DOHH2 (cell line): ENCODE measurements around the gene RPL5.

ENCODE experiments used
- H3F3A ChIP-seq: fragments of 200-600 bp; sonication (generic), shearing (Covaris generic); 2 replicates; pipeline ENCODE4 v1.6.0; 2016; ENCODE audit warnings: antibody characterized with exemption, mild to moderate bottlenecking; ENCODE audit not compliant: control insufficient read depth, insufficient read depth
- H3K27ac ChIP-seq: fragments of 200-600 bp; sonication (generic); 2 replicates; pipeline ENCODE4 v1.5.1; 2014; ENCODE audit warnings: low read depth, mild to moderate bottlenecking, low read length, moderate library complexity
- H3K27me3 ChIP-seq: fragments of 200-600 bp; sonication (generic); 2 replicates; pipeline ENCODE4 v1.6.1; 2014; ENCODE audit warnings: mild to moderate bottlenecking, low read length, mixed read lengths; ENCODE audit not compliant: control insufficient read depth
- H3K36me3 ChIP-seq: fragments of 200-600 bp; sonication (generic); 2 replicates; pipeline ENCODE4 v1.6.1; 2014; ENCODE audit warnings: mild to moderate bottlenecking, low read length, moderate library complexity, mixed read lengths; ENCODE audit not compliant: control insufficient read depth
- H3K4me1 ChIP-seq: fragments of 200-600 bp; sonication (generic); 2 replicates; pipeline ENCODE4 v1.6.1; 2014; ENCODE audit warnings: mild to moderate bottlenecking, low read length, mixed read lengths; ENCODE audit not compliant: control insufficient read depth
- H3K4me2 ChIP-seq: fragments of 200-600 bp; sonication (generic); 2 replicates; pipeline ENCODE4 v1.6.0; 2014; ENCODE audit warnings: mild to moderate bottlenecking, low read length, moderate library complexity
- H3K4me3 ChIP-seq: fragments of 200-600 bp; sonication (generic); 2 replicates; pipeline ENCODE4 v1.5.1; 2014; ENCODE audit warnings: mild to moderate bottlenecking, low read length, mixed read lengths
- H3K79me2 ChIP-seq: fragments of 200-600 bp; sonication (generic); 2 replicates; pipeline ENCODE4 v1.6.1; 2014; ENCODE audit warnings: mild to moderate bottlenecking, low read length, mixed read lengths; ENCODE audit not compliant: control insufficient read depth
- H3K9me2 ChIP-seq: fragments of 200-600 bp; sonication (generic); replicated peaks from 2 replicates; pipeline ENCODE4 v1.6.1; 2014; ENCODE audit warnings: mild to moderate bottlenecking, low read length, mixed read lengths; ENCODE audit not compliant: control insufficient read depth
- H3K9me3 ChIP-seq: fragments of 200-600 bp; sonication (generic); 2 replicates; pipeline ENCODE4 v1.6.1; 2014; ENCODE audit warnings: antibody characterized with exemption, low read length, mixed read lengths; ENCODE audit not compliant: control insufficient read depth, insufficient read depth
- H4K20me1 ChIP-seq: fragments of 200-600 bp; sonication (generic); 2 replicates; pipeline ENCODE4 v1.6.0; 2014; ENCODE audit warnings: low read depth, mild to moderate bottlenecking, antibody characterized with exemption, low read length, moderate library complexity; ENCODE audit not compliant: control insufficient read depth, insufficient read depth
- EZH2phosphoT487 ChIP-seq: fragments of 200-600 bp; sonication (generic); IDR thresholded peaks from 2 replicates; pipeline ENCODE4 v1.6.1; 2017; ENCODE audit warnings: borderline replicate concordance, mild to moderate bottlenecking, antibody characterized with exemption, low read length, moderate library complexity, mixed read lengths
- TF ChIP-seq, protein P1 (sequence below): fragments of 200-600 bp; sonication (generic); IDR thresholded peaks from one replicate; pipeline ENCODE4 v1.5.1; 2014; ENCODE audit warnings: antibody characterized with exemption, mild to moderate bottlenecking, low read depth, low read length; ENCODE audit not compliant: poor library complexity, severe bottlenecking

Gene RPL5

DNA sequence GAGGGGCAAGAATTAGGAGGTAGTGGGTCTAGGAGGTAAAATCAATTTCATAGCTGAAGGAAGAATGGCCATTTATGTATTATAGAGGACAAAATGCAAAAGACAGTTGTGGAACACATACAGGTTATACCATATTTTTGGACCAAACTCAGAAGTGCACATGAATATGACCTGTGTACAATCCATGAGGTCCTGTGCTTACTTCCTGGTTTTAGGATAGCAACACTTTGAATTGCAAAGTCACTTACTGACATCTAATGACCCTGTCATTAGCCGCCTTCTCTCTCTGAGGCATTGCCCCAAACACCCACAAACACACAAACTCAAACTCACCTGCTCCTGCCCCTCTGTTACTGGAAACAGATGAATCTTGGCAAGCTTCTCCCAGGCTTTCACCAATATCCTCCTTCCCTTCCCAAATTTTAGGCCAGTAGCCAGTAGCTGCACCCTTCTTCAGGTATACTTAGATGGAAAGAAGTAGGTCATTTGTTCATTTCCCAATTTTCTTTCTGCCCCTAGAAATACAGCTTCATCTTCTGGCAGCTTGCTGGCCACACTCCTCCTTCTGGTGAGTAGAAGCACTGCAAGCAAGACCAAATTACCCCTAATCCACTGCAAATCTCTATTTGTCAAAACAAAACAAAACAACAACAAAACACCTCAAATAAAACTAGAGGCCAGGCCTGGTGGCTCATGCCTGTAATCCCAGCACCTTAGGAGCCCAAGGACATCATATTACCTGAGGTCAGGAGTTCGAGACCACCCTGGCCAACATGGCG lies 13.7 kb upstream of the RPL5 start:
- H3K4me3 ChIP-seq: no peak overlapping the region
- H3K36me3 ChIP-seq: no peaks in the 10 kb centered on the region
- no peaks in the 10 kb centered on the region for H4K20me1 ChIP-seq
- peaks cover 5% of the 10 kb centered on the region for H3K27me3 ChIP-seq
- no peaks in the 10 kb centered on the region for H3F3A ChIP-seq
- no peaks in the 10 kb centered on the region for H3K4me1 ChIP-seq
- H3K27ac ChIP-seq: no peak overlapping the region
- no peaks in the 10 kb centered on the region for H3K9me2 ChIP-seq
- H3K4me2 ChIP-seq: no peak overlapping the region
- H3K79me2 ChIP-seq: no peaks in the 10 kb centered on the region
- no peak for TF ChIP-seq EZH2phosphoT487
- TF ChIP-seq, protein P1, sequence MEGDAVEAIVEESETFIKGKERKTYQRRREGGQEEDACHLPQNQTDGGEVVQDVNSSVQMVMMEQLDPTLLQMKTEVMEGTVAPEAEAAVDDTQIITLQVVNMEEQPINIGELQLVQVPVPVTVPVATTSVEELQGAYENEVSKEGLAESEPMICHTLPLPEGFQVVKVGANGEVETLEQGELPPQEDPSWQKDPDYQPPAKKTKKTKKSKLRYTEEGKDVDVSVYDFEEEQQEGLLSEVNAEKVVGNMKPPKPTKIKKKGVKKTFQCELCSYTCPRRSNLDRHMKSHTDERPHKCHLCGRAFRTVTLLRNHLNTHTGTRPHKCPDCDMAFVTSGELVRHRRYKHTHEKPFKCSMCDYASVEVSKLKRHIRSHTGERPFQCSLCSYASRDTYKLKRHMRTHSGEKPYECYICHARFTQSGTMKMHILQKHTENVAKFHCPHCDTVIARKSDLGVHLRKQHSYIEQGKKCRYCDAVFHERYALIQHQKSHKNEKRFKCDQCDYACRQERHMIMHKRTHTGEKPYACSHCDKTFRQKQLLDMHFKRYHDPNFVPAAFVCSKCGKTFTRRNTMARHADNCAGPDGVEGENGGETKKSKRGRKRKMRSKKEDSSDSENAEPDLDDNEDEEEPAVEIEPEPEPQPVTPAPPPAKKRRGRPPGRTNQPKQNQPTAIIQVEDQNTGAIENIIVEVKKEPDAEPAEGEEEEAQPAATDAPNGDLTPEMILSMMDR: peak; percentile 78
- H3K9me3 ChIP-seq: no peaks in the 10 kb centered on the region

DNA sequence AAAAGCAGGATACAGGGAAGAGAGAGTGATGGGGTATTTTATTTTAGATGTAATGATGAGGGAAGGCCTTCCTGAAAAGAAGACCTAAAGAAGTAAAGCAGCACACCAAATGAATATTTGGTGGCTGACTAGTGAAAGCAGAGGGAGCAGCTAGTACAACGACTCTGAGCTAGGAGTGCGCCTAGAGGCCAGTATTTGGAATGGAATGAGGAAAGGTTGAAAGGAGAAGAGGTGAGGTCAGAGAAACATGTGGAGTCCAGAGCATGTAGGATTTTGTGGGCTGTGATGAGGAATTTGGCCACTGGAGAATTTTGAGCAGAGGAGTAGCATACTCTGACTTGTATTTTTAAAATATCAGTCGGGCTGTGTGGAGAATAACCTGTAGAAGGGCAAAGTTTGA lies 11.8 kb upstream of the RPL5 start:
- Histone ChIP-seq H3K27ac (no peak overlapping the region), H3K9me2 (no peaks in the 10 kb centered on the region), H3K27me3 (peaks cover 5% of the 10 kb centered on the region), H3F3A (no peaks in the 10 kb centered on the region), H4K20me1 (no peaks in the 10 kb centered on the region), H3K4me3 (no peak overlapping the region), H3K4me1 (no peaks in the 10 kb centered on the region), H3K9me3 (no peaks in the 10 kb centered on the region), H3K79me2 (no peaks in the 10 kb centered on the region), H3K36me3 (no peaks in the 10 kb centered on the region), H3K4me2 (no peak overlapping the region)
- TF ChIP-seq, protein P1: no peak
- TF ChIP-seq EZH2phosphoT487: no peak

DNA sequence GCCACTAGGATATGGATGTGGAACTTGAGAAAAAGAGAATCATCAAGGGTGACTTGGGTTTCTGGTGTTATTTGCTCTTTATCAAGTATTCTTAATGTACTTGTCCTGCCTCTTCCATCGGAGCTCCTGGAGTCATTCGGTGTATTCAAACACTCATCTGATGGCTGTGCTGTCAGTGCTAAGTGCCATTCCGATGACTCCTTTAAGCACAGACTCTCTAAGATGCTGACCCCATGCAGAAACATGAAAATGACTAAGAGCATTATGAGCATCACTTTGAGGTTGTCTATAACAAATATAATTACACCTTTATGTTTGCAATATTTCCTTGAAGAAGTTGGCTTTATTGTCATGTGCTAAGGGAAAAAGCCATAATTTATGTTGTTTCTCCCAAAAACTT lies 11.3 kb upstream of the RPL5 start:
- H3K27me3 ChIP-seq: peaks cover 5% of the 10 kb centered on the region
- H3K4me2 ChIP-seq: no peak overlapping the region
- TF ChIP-seq, protein P1: no peak
- no peak for TF ChIP-seq EZH2phosphoT487
- H3K9me2 ChIP-seq: no peaks in the 10 kb centered on the region
- H3F3A ChIP-seq: no peaks in the 10 kb centered on the region
- H3K4me3 ChIP-seq: no peak overlapping the region
- H3K4me1 ChIP-seq: no peaks in the 10 kb centered on the region
- H4K20me1 ChIP-seq: no peaks in the 10 kb centered on the region
- H3K79me2 ChIP-seq: no peaks in the 10 kb centered on the region
- no peaks in the 10 kb centered on the region for H3K9me3 ChIP-seq
- no peak overlapping the region for H3K27ac ChIP-seq
- no peaks in the 10 kb centered on the region for H3K36me3 ChIP-seq
